Astrocyte of the hippocampus (primary cell): ENCODE data around the gene MAN1B1.
"Not testable (repeated sequence)": the region's sequence is repeated elsewhere in the genome, so short reads cannot be mapped to it uniquely, and the experiment has no call there.

ENCODE experiments used
- DNase-seq: peaks from one replicate; pipeline ENCODE4 v3.0.0; 2011; ENCODE audit warnings: low read depth, low spot score

Gene MAN1B1

GRCh38 chr9:137052998-137053943 is 33.5 kb upstream of the MAN1B1 start:
- DNase-seq, result no peak

- no peak for DNase-seq
These were observed 32.5 kb upstream of the MAN1B1 start, which contains the start of gene ENTPD2 for GRCh38 chr9:137053944-137054931. Gene ENTPD2 (minus strand): TSS chr9:137054061. CDS start chr9:137053997, 64 bp downstream.

DNA sequence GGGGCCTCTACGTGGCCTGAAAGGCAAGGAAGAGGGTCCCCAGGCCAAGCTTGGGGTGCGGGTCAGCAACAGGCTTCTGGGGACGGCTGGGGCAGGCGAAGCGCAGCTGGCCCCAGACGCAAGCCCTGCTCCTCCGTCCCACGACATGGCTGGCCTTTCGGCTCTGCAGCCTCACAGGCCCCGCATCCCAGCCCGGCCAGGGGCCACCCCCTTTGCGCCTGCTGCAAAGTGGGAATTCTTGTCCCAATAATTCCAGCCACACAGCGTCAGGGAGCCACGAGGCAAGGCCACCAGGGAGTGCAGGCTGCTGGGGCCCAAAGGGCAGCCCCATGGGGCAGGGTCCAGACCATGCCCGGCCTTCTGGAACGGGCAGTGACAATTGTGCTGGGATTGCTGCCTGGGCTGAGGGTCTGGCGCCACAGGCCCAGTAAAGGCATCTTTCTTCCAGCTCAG is 31.8 kb upstream of the MAN1B1 start:
- DNase-seq, result no peak

GRCh38 chr9:137055385-137056364 is 31.1 kb upstream of the MAN1B1 start:
- DNase-seq, result peak; percentile 96

DNA sequence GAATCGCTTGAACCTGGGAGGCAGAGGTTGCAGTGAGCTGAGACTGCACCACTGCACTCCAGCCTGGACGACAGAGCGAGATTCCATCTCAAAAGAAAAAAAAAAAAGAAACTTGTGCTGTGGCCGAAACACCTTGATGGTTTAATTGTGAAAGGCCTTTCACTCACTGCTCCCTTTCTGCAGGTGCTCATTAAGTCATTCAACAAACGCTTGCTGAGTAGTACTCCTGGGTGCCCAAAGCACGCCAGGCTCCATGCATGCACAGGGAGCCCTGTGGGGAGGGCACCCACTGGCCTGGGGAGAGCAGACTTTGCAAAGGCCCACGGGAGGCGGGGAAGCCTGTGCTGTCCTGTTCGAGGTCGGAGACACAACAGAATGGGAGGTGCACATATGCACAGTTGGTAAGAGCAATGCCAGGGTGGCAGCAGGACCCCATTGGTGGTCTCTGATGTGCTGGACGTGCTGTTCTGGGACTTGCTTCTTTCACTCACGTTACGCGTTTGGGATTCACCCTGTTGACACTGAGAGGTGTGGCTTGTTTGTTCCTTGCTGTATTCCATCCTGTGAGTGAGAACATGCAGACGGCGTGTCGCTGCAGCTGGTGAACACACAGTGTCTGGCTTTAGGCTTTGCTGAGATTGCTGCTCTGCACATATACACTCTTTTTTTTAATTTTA is 29.9 kb upstream of the MAN1B1 start:
- DNase-seq, result no peak

GRCh38 chr9:137057545-137057944 is 29.2 kb upstream of the MAN1B1 start:
- no peak for DNase-seq

DNA sequence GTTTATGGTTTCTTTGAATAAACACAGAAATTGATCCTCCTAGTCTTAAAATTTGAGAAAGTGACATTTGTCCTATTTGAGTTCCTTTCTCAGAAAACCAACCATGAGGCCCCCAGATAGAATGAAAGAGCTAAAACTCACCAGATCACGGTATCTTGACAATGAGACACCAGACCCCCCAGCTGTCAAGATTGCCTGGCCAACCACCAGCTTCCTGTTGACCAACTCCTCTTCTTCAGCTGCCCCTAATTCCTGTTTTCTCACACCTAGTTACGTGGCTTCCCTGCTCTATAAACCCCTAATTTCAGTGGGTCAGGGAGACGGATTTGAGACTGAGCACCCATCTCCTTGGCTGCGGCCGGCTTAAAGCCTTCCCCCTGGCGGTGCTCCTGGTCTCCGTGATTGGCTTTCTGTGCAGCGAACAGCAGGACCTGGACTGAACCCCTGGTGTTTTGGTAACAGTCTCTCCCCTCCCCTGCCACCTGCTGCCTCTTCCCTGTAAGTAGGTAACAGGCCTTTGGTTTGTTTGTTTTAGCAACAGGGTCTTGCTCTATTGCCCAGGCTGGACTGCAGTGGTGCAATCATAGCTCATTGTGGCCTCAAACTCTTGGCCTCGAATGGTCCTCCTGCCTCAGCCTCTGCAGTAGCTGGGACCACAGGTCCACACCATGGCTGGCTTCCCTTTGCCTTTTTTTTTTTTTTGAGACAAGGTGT is 28.1 kb upstream of the MAN1B1 start:
- no peak for DNase-seq

DNA sequence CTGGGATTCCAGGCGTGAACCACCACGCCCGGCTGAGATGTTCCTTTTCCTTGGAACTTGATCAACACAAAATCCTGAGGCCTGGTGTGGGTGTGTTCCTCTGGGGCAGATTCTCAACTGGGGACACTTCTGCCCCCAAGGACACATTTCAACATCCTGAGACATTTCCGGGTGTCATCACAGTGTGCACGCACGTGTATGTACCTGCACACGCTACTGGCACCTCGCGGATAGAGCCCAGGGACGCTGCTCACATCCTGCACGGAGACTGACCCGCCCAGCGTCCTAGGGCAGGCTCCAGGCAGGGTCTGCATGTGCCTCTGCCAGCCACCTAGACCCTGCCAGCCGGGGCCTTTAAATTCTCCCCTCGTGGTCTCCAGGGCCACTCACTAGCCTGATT is 24.4 kb upstream of the MAN1B1 start:
- no peak for DNase-seq

GRCh38 chr9:137062798-137063197 is 24.0 kb upstream of the MAN1B1 start:
- not testable (repeated sequence) for DNase-seq

DNA sequence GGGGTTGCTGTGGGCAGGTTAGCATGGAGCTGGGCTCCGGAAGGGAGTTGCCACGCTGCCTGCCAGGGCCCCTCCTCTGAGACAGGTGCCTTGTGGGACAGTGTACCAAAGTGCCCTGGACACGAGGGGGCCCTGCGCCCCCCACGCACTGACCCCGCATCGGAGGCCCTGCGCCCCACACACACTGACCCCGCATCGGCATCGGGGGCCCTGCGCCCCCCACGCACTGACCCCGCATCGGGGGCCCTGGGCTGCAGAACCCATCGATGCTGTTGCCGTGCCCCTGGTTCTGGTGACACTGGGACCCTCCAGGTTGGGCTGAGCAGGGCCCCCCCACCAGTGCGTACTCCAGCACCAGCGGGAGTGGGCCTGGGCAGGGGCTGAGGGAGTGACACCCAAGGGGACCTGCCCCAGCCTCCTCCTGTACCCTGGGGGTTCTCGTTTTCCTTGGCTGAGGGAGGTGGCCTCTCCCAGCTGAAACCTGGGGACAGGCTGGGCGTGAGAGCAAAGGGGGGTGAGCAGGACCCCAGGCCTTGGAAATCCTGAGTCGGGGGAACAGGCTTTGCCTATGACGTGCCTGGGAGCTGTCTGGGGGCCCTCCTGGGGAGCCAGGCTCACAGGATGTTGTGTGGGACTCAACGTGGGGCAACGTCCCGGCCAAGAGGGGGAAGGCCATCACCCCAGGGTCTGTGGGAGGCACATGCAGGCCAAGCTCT is 23.3 kb upstream of the MAN1B1 start:
- no peak for DNase-seq

DNA sequence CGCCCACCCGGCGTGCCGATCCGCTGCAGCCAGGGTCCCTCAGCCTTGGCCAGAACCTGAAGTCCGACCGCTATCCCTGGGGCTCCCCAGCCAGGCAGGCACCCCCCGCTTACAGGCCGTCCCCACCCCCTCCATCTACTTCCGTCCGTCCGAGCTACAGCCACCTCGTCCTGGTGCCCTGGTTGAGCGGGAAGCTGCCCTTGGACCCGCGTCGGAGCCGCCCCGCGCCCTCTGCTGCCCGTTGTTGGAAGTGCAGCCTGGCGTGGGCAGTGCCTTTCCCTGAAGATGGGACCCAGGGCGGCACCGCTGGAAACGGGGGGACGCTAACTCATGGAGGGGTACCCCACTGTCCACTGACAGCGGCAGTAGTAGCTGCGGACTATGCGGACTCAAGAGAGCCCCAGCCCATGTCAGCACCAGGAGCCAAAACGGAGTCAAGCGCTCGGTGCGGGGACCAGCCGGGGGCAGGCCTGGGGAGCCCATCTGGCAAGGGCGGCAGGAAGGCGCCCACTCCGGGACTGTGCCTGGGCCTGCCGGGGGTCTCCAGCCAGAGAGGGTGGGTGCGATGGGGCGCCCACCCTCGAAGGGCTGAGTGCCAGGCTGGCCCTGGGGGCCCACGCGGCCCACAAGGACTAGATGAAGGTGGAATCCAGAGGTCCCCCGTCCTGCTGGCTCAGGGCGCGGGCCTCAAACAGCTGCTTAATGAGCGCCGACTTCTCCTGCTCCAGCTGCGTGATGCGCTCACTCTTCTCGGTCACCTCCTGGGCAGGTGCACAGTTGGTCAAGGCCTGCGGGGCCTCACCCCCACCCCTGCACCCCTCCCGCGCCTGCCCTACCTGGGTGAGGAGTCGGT is 22.5 kb upstream of the MAN1B1 start:
- DNase-seq, result peak; percentile 74

DNA sequence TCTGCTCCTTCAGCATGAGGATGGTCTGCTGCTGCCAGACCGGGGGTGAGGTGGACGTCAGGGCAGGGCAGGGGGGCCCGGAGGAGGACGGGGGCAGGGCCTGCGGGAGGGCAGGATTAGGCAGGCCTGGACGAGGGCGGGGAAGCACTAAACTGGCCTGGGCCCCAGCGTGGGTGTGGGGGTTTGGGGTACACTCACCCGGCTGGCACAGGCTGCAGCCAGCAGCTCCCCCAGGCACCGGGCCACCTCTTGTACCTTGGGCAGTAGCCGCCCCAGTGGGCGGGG is 22.0 kb upstream of the MAN1B1 start:
- DNase-seq, result no peak

DNA sequence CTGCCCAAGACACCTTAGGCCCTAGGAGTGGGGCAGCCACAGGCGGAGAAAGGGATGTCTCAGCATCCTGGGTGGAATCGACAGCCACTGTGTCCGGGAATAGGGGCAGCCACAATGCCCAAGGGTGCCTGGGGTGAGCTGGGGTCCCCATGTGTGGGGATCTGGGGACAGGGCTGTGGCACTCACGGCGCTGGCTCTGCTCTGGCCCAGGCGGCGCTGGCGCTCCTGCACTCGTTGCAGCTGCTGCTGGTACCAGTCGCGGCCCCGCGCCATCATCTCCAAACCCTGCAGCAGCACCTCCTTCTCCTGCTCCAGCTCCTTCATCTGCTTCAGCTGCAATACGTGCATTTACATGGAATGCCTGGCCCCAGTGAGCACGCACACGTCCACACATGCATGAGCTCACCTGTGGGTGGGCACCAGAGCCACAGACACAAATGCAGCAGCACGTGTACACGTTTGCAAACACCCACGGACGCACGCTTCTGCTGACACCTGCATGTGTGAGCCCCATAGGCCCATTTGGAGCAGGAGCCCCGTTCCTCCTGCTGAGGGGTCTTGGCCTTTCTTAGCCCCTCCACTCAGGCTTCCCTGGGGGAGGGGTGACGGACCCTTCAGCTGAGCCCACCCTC is 21.3 kb upstream of the MAN1B1 start:
- no peak for DNase-seq

DNA sequence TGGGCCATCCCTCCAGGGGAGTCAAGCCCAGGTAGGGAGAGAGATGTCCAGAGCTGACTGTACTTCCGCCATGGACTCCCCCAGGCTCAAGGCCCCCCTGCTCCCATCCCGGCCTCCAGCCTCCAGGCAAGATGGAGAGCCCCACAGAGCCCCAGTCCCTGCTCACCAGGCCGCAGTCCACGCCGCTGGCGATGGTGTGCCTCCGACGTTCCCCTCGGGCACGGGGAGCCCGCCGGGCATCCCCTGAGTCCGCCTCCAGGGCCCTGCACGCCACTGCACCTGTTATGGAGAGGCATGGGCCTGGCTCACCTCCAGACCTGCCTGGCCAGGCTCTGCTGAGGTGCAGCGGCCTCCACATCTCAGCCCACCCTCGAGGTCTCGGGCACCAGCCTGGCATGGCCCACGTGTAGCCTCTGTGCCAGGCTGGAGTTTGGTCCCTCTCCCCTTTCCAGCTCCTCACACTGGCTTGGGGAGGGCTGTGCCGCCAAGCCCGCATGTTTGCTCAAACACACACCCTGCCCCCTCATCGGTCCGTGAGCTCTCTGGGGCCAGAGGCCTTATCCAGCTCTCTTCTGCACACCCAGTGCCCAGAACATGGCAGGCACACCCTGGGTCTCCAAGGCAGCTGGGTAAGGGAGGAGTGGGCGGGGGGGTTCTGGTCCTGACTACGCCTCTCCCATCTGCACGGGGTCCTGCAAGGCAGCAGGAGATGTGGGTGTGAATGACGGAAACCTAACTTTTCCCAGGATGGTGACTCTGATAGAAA is 20.5 kb upstream of the MAN1B1 start:
- no peak for DNase-seq

GRCh38 chr9:137067860-137068538 is 18.8 kb upstream of the MAN1B1 start:
- DNase-seq, result peak; percentile 87
